HG02840 (cell line): ENCODE results near the gene SF3A2.
"Not testable (repeated sequence)": the region's sequence is repeated elsewhere in the genome, so short reads cannot be mapped to it uniquely, and the experiment has no call there.

Experiments used
- ATAC-seq: cut with Tn5 transposase; IDR thresholded peaks from one replicate; pipeline ENCODE4 v1.9.1; 2021; ENCODE audit warnings: mild to moderate bottlenecking, moderate library complexity, moderate number of reproducible peaks; ENCODE audit not compliant: unreplicated experiment, low FRiP score

Gene SF3A2

GRCh38 chr19:2236314-2237050, at the start of gene SF3A2, which contains the start of gene PLEKHJ1:
SF3A2 (plus strand) TSS chr19:2236824; CDS start chr19:2243419, 6,595 bp downstream.
PLEKHJ1 (minus strand) TSS chr19:2236329; CDS start chr19:2236248, 81 bp downstream.
- peak; percentile 80 for ATAC-seq

GRCh38 chr19:2187159-2187558, 49.5 kb upstream of the SF3A2 start:
- no peak for ATAC-seq

- ATAC-seq = no peak
Observed at GRCh38 chr19:2188708-2189385, 47.8 kb upstream of the SF3A2 start.

GRCh38 chr19:2189880-2190279, 46.7 kb upstream of the SF3A2 start:
- no peak for ATAC-seq

- ATAC-seq = no peak
Observed at GRCh38 chr19:2190848-2191455, 45.7 kb upstream of the SF3A2 start.

- ATAC-seq = no peak
Observed at GRCh38 chr19:2191456-2192310, 44.9 kb upstream of the SF3A2 start.

GRCh38 chr19:2192862-2193261, 43.8 kb upstream of the SF3A2 start:
- ATAC-seq = no peak

GRCh38 chr19:2193807-2194206, 42.8 kb upstream of the SF3A2 start:
- no peak for ATAC-seq

- no peak for ATAC-seq
Observed at GRCh38 chr19:2194513-2195078, 42.0 kb upstream of the SF3A2 start.

- no peak for ATAC-seq
Observed at GRCh38 chr19:2195361-2195760, 41.3 kb upstream of the SF3A2 start.

- ATAC-seq = no peak
Observed at GRCh38 chr19:2195914-2196313, 40.7 kb upstream of the SF3A2 start.

- no peak for ATAC-seq
Observed at GRCh38 chr19:2197270-2197669, 39.4 kb upstream of the SF3A2 start.

- no peak for ATAC-seq
Observed at GRCh38 chr19:2198317-2198716, 38.3 kb upstream of the SF3A2 start.

GRCh38 chr19:2199215-2199614, 37.4 kb upstream of the SF3A2 start:
- ATAC-seq = no peak

GRCh38 chr19:2199861-2200623, 36.6 kb upstream of the SF3A2 start:
- ATAC-seq = no peak

GRCh38 chr19:2200624-2201294, 35.9 kb upstream of the SF3A2 start:
- not testable (repeated sequence) for ATAC-seq

- ATAC-seq = no peak
Observed at GRCh38 chr19:2201473-2202148, 35.0 kb upstream of the SF3A2 start.

- ATAC-seq = no peak
Observed at GRCh38 chr19:2202366-2202765, 34.3 kb upstream of the SF3A2 start.
